Neutrophil (primary cell): ENCODE data around the gene DUSP7.

Source experiments
- H3K27ac ChIP-seq: fragments of 200-600 bp; sonication (generic); 2 replicates; pipeline ENCODE4 v1.5.1; 2016; ENCODE audit warnings: mild to moderate bottlenecking, moderate library complexity
- H3K27me3 ChIP-seq: fragments of 200-600 bp; sonication (generic); 2 replicates; pipeline ENCODE4 v1.6.0; 2016; ENCODE audit warnings: mild to moderate bottlenecking
- H3K36me3 ChIP-seq: fragments of 200-600 bp; sonication (generic); 2 replicates; pipeline ENCODE4 v1.5.1; 2017
- H3K4me1 ChIP-seq, 2 experiments: fragments of 200-600 bp in 1 of 2; sonication (generic) in 1 of 2; 1 replicate in 1 of 2; 2 replicates in 1 of 2; pipeline versions ENCODE4 v1.5.1 to v1.6.1; 2013 to 2016; ENCODE audit warnings: low read depth in 1 of 2, low read length in 1 of 2, mild to moderate bottlenecking in 1 of 2, moderate library complexity in 1 of 2; ENCODE audit not compliant: control insufficient read depth in 1 of 2, insufficient read depth in 1 of 2
- H3K4me3 ChIP-seq, 2 experiments: fragments of 200-600 bp in 1 of 2; sonication (generic) in 1 of 2; 1 replicate in 1 of 2; 2 replicates in 1 of 2; pipeline ENCODE4 v1.5.1; 2013 to 2016; ENCODE audit warnings: low read depth in 1 of 2, low read length in 1 of 2, mild to moderate bottlenecking in 1 of 2, moderate library complexity in 1 of 2
- H3K9me3 ChIP-seq: fragments of 200-600 bp; sonication (generic); 2 replicates; pipeline ENCODE4 v1.5.1; 2016
- CTCF ChIP-seq: fragments of 200-600 bp; sonication (generic); IDR thresholded peaks from 2 replicates; pipeline ENCODE4 v1.5.1; 2016; ENCODE audit warnings: antibody characterized with exemption

DUSP7 gene

DNA sequence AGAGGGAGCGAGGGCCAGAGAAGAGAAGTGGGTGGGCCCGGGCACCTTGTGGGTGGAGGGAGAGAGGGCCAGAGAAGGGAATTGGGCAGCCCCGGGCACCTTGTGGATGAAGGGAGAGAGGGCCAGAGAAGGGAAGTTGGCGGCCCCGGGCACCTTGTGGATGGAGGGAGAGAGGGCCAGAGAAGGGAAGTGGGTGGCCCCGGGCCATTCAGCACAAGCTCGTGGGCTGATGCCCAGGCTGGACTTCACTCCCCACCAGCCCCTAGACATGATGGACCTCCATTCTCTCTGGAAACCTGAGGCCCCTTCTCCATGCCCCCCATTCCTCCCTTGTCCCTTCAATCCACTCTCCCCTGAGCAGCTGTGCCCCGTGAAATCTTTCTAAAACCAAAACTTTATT is 15.8 kb downstream of the DUSP7 start:
- H3K4me1 ChIP-seq, result no peaks in the 10 kb centered on the region
- no peak for TF ChIP-seq CTCF

GRCh38 chr3:52039846-52040245 is 16.5 kb downstream of the DUSP7 start:
- Histone ChIP-seq H3K9me3 (no peaks in the 10 kb centered on the region), H3K36me3 (no peaks in the 10 kb centered on the region), H3K27me3 (no peaks in the 10 kb centered on the region), H3K4me3 (no peak overlapping the region), H3K27ac (no peak overlapping the region), H3K4me1 (no peaks in the 10 kb centered on the region)
- no peak for TF ChIP-seq CTCF

More for the DNA sequence above, 15.8 kb downstream of the DUSP7 start:
- H3K36me3 ChIP-seq, result no peaks in the 10 kb centered on the region
- no peak overlapping the region for H3K27ac ChIP-seq
- no peak overlapping the region for H3K4me3 ChIP-seq
- no peaks in the 10 kb centered on the region for H3K9me3 ChIP-seq
- H3K27me3 ChIP-seq, result no peaks in the 10 kb centered on the region

DNA sequence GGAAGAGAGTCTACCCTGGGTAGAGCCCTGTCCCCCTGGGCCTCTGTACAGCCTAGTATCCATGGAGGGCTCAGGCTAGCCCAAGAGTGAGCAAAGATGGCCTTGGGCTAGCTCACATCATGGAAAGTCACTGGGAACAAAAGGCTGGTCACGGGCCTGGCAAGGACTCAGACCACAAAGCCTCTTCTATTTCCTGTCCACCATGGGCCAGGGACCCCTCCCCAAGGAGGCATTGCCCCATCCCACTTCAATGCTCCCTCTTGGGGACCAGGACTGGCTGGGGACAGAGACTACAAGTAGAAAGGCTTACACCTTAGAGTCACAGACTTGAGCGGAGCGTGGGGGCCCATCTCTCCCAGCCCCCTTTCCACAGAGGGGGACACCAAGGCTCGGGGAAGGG is 16.9 kb downstream of the DUSP7 start:
- H3K9me3 ChIP-seq, result no peaks in the 10 kb centered on the region

GRCh38 chr3:52038227-52038626 is 18.1 kb downstream of the DUSP7 start:
- TF ChIP-seq CTCF, result no peak
- no peaks in the 10 kb centered on the region for H3K27me3 ChIP-seq
- no peak overlapping the region for H3K27ac ChIP-seq
- H3K9me3 ChIP-seq, result no peaks in the 10 kb centered on the region
- H3K36me3 ChIP-seq, result no peaks in the 10 kb centered on the region
- H3K4me1 ChIP-seq, result no peaks in the 10 kb centered on the region
- no peak overlapping the region for H3K4me3 ChIP-seq

More for the DNA sequence above, 16.9 kb downstream of the DUSP7 start:
- Histone ChIP-seq H3K27me3 (no peaks in the 10 kb centered on the region), H3K4me1 (no peaks in the 10 kb centered on the region), H3K4me3 (no peak overlapping the region), H3K27ac (no peak overlapping the region), H3K36me3 (no peaks in the 10 kb centered on the region)
- TF ChIP-seq CTCF, result no peak

DNA sequence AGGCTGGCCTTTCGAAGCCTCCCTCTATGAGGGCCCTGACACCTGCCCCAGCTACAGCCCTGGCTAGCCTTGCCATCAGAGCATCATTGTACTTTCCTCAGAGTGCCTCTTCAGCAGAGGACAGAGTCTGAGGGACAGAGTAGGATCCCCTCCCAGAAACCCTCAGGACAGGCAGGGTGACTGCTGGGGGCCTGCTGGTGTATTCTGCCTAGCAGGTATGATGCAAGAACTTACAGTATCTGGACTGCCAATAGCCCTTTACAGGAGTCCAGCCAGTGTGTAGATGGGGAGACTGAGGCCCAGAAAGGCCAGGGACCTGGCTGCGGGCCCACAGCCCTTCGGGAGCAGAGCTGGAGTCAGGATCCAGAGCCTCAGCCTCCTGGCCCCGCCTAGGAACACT is 19.1 kb downstream of the DUSP7 start:
- Histone ChIP-seq H3K9me3 (no peaks in the 10 kb centered on the region), H3K27ac (no peak overlapping the region), H3K36me3 (no peaks in the 10 kb centered on the region), H3K4me3 (no peak overlapping the region), H3K4me1 (no peaks in the 10 kb centered on the region), H3K27me3 (no peaks in the 10 kb centered on the region)
- no peak for TF ChIP-seq CTCF

GRCh38 chr3:52036829-52037228 is 19.5 kb downstream of the DUSP7 start:
- Histone ChIP-seq H3K27me3 (no peaks in the 10 kb centered on the region), H3K9me3 (no peaks in the 10 kb centered on the region), H3K27ac (no peak overlapping the region), H3K4me1 (no peaks in the 10 kb centered on the region), H3K36me3 (no peaks in the 10 kb centered on the region), H3K4me3 (no peak overlapping the region)
- TF ChIP-seq CTCF, result no peak
